ENCODE measurements around the gene ARF3.

ARF3 gene

GRCh38 chr12:48957141-48958048, at the start of gene ARF3:
ARF3 (minus strand) TSS chr12:48957487; CDS start chr12:48941095, 16,392 bp downstream.
- DNase-seq: peak; percentile 93

DNA sequence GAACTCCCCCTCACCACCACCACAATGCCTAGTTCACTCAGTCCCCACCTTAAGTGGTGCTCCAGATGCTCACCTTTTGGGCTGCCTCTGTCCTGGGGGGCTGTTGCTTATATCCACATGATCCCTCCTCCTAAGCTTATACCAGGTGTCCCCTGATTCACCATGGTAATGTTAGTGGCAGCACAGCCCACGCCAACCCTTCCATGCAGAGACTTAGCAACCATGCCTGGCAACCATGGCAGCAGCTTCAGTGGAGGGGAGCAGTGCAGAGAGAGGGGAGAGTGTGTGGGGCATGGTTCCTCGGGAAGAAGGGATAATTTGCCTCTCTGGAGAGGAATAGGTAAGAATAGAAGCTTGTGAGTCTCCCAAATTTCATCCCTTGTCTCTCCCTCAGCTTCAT, 43.1 kb upstream of the ARF3 start:
- no peak for DNase-seq

- peak; percentile 43 for DNase-seq
Observed at GRCh38 chr12:48999371-49000131, 42.3 kb upstream of the ARF3 start, which contains the start of gene DDN. DDN (minus strand) TSS chr12:48999375; CDS start chr12:48999287, 88 bp downstream.

GRCh38 chr12:48998497-48999353, 41.4 kb upstream of the ARF3 start:
- peak; percentile 25 for DNase-seq

GRCh38 chr12:48997719-48998496, 40.6 kb upstream of the ARF3 start:
- DNase-seq: peak; percentile 39

GRCh38 chr12:48996794-48997718, 39.8 kb upstream of the ARF3 start:
- peak; percentile 71 for DNase-seq

DNA sequence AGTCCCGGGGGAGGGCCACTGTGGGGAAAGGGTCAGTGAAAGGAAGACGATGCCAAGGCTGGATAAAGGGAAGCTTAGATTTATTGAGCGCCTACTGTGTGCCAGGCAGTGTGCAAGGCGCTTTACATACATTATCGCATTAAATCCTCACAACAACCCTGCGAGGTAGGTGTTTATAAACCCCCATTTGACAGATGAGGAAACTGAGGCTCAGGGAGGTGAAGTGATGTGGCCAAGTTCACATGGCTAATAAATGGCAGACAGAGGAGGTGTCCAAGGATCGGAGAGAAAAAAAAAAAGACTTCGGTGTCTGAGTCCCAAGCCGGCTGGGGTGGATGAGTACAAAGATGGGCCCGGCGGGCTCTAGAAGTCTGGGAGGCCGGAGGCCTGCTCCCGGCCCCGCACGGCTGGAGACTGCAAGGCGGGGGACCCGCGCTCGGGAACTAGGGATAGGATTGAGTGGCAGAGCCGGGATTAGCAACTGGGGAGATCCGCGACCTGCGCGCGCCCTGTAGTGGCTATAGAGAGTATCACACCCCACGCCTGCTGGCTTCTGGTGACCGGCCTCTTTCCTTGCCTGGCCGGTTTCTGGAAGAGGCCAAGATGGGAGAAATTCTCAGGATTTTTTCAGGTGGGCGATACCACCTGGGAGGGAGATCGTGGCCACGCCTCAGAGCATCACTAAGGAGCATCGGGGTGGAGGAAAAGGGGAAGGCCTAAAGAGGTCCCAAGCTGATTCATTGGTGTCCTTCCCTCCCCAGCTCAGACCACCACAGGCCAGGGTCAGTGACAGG, 38.0 kb upstream of the ARF3 start:
- DNase-seq: peak; percentile 55

GRCh38 chr12:48994224-48995085, 37.2 kb upstream of the ARF3 start:
- no peak for DNase-seq

DNA sequence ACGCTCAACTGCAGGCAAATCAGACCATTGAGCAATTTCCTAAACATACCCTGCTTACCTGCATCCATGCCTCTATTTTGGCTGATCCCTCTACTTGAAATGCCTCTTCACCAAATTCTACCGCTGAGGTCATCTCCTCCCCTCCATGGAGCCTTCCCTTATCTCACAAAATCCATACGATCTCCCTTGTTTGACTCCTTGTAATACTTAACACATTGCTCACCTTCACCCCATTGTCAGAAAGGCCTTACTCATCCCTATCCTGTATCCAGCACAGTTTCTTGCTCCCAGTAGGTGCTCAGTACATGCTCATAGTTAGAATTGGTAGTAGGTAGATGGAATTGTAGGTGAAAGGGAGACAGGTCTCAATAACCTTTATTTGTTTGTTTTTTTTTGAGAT, 36.5 kb upstream of the ARF3 start:
- DNase-seq: no peak

GRCh38 chr12:48991247-48992050, 34.2 kb upstream of the ARF3 start:
- DNase-seq: no peak

- DNase-seq: no peak
Observed at GRCh38 chr12:48990552-48990951, 33.3 kb upstream of the ARF3 start.

DNA sequence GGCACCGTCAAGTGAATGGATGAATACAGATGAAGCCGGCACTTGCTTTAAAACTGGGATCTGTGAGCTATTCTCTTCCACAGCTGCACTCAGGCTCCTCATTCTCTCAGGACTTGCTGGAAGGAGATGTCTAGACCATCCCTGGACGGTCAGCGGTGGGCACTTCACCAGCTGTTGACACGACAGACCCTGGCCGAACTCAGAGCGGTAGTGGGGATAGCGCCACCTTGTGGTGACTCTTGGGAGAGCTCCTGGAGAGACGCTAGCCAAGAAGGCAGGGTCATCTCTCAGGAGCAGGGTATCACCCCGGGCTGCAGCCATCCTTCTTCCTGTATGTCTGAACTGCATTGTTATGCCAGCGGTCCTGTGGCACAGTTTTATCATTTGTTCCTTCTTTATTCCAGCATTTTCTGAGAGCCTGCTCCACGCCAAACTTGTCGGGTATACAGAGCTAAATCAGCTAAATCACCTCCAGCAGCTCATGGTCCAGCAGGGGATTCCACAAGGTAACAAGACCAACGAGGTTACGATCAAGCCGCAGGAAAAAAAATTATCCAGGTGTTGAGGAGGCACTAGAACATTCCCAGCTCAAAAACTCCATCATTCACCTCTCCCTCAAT, 30.9 kb upstream of the ARF3 start:
- peak; percentile 78 for DNase-seq

GRCh38 chr12:48986720-48987291, 29.5 kb upstream of the ARF3 start:
- no peak for DNase-seq

GRCh38 chr12:48985901-48986300, 28.6 kb upstream of the ARF3 start:
- DNase-seq: no peak

DNA sequence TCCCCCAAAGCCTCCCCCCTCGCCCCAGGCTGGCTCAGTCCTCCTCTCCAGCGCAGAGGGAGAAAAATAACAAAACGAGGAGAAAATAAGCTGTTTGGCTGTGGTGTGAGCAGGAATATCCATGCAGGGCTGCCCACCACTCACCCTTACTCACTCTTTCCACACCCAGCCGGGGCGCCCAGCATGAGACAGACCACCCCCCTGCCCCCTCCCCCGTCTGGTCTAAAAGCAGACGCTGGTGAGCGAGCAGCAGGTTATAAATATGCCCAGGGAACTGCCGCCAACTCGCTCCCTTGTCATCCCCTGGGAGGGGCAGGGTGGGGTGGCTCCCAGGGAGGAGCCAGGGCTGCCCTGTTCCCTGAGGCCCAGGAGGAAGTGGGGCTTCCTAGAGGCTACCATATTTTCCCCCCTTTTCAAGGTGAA, 28.2 kb upstream of the ARF3 start:
- no peak for DNase-seq

- no peak for DNase-seq
Observed at GRCh38 chr12:48982397-48983080, 25.3 kb upstream of the ARF3 start.

GRCh38 chr12:48981757-48982157, 24.5 kb upstream of the ARF3 start:
- no peak for DNase-seq
